Kidney (tissue), 14 donors: ENCODE results near the gene USH2A. TPM values are rescaled to one million over a fixed set of nuclear protein-coding genes. Genes with fewer than 3 reads are reported as not detected.

ENCODE experiments used
- DNase-seq, 5 donors: peaks; one replicate each; pipeline ENCODE4 v3.0.0-alpha.2; 2013 to 2020
- FAIRE-seq: peaks from 2 replicates; lab custom pipeline; 2012; peaks lifted over from hg19 to GRCh38; lab: Jason Lieb, UNC
- H3K27ac ChIP-seq, 2 donors: one replicate each; pipeline ENCODE4 v1.7.0; 2013; ENCODE audit warnings: low read depth in 2 of 2, low read length in 2 of 2, inconsistent platforms in 1 of 2
- H3K27me3 ChIP-seq: one replicate; pipeline ENCODE4 v1.7.1; 2013; ENCODE audit warnings: low read length, inconsistent platforms; ENCODE audit not compliant: control insufficient read depth, insufficient read depth
- H3K36me3 ChIP-seq, 3 donors: one replicate each; pipeline versions ENCODE4 v1.7.0 to v1.7.1; 2013; ENCODE audit warnings: low read length in 3 of 3, control low read depth in 1 of 3, inconsistent platforms in 1 of 3; ENCODE audit not compliant: insufficient read depth in 3 of 3, control insufficient read depth in 2 of 3
- H3K4me1 ChIP-seq, 3 donors: one replicate each; pipeline versions ENCODE4 v1.7.0 to v1.7.1; 2013; ENCODE audit warnings: low read length in 3 of 3, inconsistent platforms in 1 of 3, low read depth in 1 of 3; ENCODE audit not compliant: control insufficient read depth in 2 of 3, insufficient read depth in 2 of 3
- H3K4me3 ChIP-seq, 3 donors: one replicate each; pipeline versions ENCODE4 v1.7.0 to v1.8.1; 2013; ENCODE audit warnings: low read length in 3 of 3, control low read depth in 1 of 3, inconsistent platforms in 1 of 3
- H3K9ac ChIP-seq, 3 donors: one replicate each; pipeline versions ENCODE4 v1.7.0 to v1.7.1; 2013; ENCODE audit warnings: low read length in 3 of 3, control low read depth in 1 of 3, inconsistent platforms in 1 of 3
- H3K9me3 ChIP-seq, 3 donors: one replicate each; pipeline versions ENCODE4 v1.7.0 to v1.7.1; 2013; ENCODE audit warnings: low read length in 3 of 3, control low read depth in 1 of 3, inconsistent platforms in 1 of 3; ENCODE audit not compliant: control insufficient read depth in 2 of 3, insufficient read depth in 1 of 3
- intact Hi-C: fragments of 100-400 bp; cut with DNase I; formaldehyde crosslinking; loops from one replicate; pipeline ENCODE4 v1.11.1; 2022
- polyA plus RNA-seq: library from polyadenylated mRNA; stranded (reverse); fragments of 350-450 nt; fragmentation: Illumina TruSeq; extraction: RNeasy Lipid Tissue Mini Kit (QIAGEN cat#74804); gene quantifications from one replicate; pipeline ENCODE4 v1.2.3, GENCODE V29; 2014; ENCODE audit warnings: low read depth, low replicate concordance; ENCODE audit not compliant: insufficient read depth
- total RNA-seq: library from RNA; stranded (reverse); fragmentation: NEBNext Ultra II Directional; extraction: Animal tissue kit (Norgen Biotek cat#: 25700); gene quantifications from one replicate; pipeline ENCODE4 v1.2.1, GENCODE V29; 2021
- TF ChIP-seq, protein P1 (sequence below): IDR thresholded peaks from 3 replicates; pipeline ENCODE4 v1.5.1; 2012; ENCODE audit warnings: mild to moderate bottlenecking, moderate library complexity, borderline replicate concordance; ENCODE audit not compliant: insufficient read depth; ENCODE audit errors: extremely low read depth
- donor health status: control.
- donor health status: control.
- donor health status: control.
- donor health status: control.
- donor health status: control.
- donor health status: DM: yes; HTN: yes; CAD: no.
- donor health status: Normal renal cell carcinoma (clear cell type).

The USH2A gene
- total and polyA plus RNA-seq, 2 donors from 2014 or later = 0.06 TPM; not detected in 1

DNA sequence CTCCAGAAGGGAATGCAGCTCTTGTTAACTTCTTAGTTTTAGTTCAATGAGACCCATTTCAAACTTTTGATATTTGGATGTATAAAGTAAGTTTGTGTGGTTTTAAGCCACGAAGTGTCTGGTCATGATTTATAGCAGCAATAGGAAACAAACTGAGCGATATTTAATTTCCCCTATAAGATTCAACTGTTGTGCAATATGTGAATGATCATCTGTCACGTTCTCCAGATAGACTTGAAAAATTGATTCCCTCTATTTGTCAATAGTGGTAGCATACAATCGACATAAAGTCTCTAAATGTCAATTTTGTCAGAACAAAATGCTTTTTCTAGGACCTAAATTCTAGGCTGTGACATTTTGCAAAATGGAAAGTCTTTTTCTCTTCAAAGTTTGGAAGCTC, 616.0 kb downstream of the USH2A start:
- Histone ChIP-seq H3K9ac (no peak overlapping the region), H3K36me3 (no peaks in the 10 kb centered on the region), H3K9me3 (peaks cover 0 to 5% (median 0%) of the 10 kb centered on the region in 3 donors), H3K27ac (no peak overlapping the region), H3K4me3 (no peak overlapping the region), H3K27me3 (no peaks in the 10 kb centered on the region), H3K4me1 (no peaks in the 10 kb centered on the region)
- intact Hi-C loops = no loop called here
- DNase-seq (no peak), FAIRE-seq (no peak)
- TF ChIP-seq, protein P1, sequence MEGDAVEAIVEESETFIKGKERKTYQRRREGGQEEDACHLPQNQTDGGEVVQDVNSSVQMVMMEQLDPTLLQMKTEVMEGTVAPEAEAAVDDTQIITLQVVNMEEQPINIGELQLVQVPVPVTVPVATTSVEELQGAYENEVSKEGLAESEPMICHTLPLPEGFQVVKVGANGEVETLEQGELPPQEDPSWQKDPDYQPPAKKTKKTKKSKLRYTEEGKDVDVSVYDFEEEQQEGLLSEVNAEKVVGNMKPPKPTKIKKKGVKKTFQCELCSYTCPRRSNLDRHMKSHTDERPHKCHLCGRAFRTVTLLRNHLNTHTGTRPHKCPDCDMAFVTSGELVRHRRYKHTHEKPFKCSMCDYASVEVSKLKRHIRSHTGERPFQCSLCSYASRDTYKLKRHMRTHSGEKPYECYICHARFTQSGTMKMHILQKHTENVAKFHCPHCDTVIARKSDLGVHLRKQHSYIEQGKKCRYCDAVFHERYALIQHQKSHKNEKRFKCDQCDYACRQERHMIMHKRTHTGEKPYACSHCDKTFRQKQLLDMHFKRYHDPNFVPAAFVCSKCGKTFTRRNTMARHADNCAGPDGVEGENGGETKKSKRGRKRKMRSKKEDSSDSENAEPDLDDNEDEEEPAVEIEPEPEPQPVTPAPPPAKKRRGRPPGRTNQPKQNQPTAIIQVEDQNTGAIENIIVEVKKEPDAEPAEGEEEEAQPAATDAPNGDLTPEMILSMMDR = no peak

DNA sequence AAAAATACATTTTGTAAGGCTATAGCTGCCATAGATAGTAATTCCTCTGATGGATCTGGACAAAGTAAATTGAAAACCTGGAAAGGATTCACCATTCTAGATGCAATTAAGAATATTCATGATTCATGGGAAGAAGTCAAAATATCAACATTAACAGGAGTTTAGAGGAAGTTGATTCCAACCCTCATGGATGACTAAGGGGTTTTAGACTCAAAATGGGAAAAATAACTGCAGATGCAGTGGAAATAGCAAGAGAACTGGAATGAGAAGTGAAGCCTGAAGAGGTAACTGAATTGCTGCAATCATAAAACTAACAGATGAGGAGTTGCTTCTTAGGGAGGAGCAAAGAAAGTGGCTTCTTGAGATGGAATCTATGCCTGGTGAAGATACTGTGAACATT, 625.4 kb downstream of the USH2A start:
- Histone ChIP-seq H3K9ac (no peak overlapping the region), H3K27me3 (no peaks in the 10 kb centered on the region), H3K27ac (no peak overlapping the region), H3K4me1 (no peaks in the 10 kb centered on the region), H3K9me3 (no peaks in the 10 kb centered on the region), H3K4me3 (no peak overlapping the region), H3K36me3 (no peaks in the 10 kb centered on the region)
- intact Hi-C loops = no loop called here
- no peak for DNase-seq
- no peak for FAIRE-seq
- TF ChIP-seq, protein P1 = no peak

DNA sequence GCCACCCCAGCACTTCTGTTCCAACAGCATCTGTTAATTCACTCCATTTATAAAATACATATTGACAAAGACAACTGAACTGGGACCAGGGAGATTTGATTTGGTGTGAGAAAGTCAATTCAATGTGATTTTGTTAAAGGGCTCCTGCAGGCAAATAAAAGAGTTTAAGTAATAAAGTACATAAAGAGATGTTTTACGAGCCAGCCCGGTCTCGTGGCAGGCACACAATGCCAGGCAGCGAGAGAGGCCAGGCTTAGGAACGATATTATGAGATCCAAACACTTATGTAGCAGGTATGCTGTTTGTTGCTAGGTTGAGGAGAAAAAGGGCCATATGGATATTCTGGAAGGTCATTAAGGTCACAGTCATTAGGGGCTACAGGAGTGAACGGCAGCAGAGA, 629.1 kb downstream of the USH2A start:
- Histone ChIP-seq H3K9ac (no peak overlapping the region), H3K36me3 (no peaks in the 10 kb centered on the region), H3K27ac (no peak overlapping the region), H3K27me3 (no peaks in the 10 kb centered on the region), H3K9me3 (no peaks in the 10 kb centered on the region), H3K4me3 (no peak overlapping the region), H3K4me1 (no peaks in the 10 kb centered on the region)
- TF ChIP-seq, protein P1 = no peak
- intact Hi-C loops = no loop called here
- DNase-seq = no peak
- no peak for FAIRE-seq

DNA sequence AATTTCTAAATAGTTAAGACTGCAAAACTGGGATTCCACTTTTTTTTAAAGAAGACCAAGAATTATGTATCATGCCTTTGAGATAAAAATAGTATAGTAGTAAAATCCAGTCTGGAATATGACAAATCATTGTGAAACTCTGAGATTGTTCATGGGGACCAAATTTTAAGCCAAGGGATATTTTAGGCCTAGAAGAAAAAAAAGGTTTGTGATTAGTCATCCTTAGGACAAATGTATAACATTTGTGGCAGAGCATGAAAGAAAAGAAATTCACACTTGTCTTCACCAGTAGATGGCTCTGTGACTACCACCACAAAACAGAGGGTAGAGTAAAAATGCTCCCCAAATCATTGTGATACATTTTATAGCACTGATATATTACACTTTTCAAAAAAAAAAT, 630.1 kb downstream of the USH2A start:
- intact Hi-C loops = no loop called here
- Histone ChIP-seq H3K36me3 (no peaks in the 10 kb centered on the region), H3K4me3 (no peak overlapping the region), H3K4me1 (no peaks in the 10 kb centered on the region), H3K27me3 (no peaks in the 10 kb centered on the region), H3K9me3 (no peaks in the 10 kb centered on the region), H3K9ac (no peak overlapping the region), H3K27ac (no peak overlapping the region)
- TF ChIP-seq, protein P1 = no peak
- FAIRE-seq = no peak
- DNase-seq = no peak
